Endometrium (tissue), 2 donors: ENCODE measurements around the gene OMA1.
A peak's percentile ranks its signal among the peaks of the same experiment; 100 is the strongest.
"Not testable (repeated sequence)": the region's sequence is repeated elsewhere in the genome, so short reads cannot be mapped to it uniquely, and the experiment has no call there.

Source experiments
- FAIRE-seq: peaks from 2 replicates; lab custom pipeline; 2012; peaks lifted over from hg19 to GRCh38; lab: Jason Lieb, UNC
- donor health status: control.
- donor health status: control.

The OMA1 gene

DNA sequence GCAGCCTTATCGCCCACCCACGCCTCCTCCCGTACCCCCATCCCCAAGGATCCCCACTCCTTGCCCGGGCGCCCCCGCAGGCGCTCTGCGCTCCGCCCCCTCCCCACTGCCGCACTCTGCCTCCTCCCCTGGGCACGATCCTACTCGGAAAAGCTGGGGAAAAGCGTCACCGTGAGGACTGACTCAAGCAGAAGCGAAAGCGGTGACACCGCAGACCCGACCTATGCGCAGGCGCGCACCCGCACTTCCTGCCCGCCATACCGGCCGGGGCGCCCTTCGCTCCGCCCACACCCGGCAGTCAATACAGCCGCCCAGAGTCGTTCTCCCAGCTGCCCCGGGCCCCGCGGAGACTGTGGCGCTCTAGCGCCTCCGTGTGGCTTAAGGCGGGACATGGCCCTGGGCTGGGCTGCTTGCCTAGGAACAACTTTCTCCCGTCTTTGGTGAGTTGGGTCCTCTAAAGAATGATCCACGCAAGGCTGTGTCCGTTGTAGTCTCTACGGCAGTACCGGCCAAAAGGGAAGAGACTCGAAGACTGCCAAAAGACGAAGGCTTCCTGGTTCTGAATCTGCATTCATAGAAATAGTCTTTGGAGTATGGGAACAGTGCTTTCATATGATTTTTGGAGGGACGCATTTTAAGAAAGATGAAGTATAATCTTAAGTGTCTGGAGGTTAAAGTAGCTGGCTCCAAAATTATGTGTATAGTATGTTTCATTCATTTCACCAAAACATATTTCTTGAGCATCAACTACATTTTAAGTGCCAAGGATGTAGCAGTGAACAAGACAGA lies at the start of gene OMA1:
Gene OMA1, minus strand, starts transcription at position 207 of the 789 bp plus-strand sequence. CDS start 7,432 bp downstream, outside the sequence.
- FAIRE-seq, result peak; percentile 88

DNA sequence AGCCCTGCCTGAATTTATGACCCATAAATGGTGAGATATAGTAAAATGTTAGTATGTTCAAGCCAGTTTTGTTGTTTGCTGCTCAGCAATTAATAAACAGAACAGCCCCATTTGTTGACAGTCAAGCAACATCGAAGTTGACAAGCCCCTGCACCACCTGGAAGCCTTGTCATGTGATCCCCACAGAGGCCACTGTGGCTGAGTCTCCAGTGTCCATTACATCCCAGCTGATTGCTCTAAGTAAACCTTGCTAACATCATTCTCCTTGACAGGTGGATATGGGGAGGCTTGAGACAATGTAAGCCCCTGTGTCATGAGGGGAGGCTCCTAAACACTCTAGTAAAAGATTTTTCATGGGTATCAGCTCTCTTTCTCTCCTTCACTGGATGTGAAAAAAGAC lies 48.0 kb upstream of the OMA1 start:
- FAIRE-seq, result no peak

DNA sequence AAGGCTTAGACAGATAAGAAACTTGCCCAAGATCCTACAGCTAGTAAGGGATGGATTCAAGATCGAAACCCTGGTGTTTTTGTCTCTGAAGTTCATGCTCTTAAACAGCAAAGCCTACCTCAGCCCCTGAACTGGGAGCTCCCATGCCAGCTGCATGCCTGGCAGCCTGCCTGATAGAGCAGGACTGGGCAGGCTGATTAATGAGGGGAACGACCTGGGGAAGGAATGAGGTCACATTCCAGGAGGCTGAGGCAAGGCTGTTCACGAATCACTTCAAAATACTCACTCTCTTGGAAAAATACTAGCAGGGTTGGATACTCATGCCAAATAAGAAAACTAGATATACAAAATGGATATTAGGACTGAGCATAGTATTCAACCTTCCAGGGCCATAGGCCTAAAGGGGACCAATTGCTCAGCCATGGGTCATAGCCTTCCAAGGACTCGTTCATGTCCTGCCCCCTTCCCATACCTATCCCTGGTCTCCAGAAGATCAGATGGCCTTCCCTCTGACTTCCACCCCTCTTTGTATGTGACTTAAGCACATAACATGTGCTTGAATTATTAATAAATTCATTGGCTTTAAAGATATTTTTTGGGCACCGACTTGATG lies 46.1 kb upstream of the OMA1 start:
- FAIRE-seq, result no peak

DNA sequence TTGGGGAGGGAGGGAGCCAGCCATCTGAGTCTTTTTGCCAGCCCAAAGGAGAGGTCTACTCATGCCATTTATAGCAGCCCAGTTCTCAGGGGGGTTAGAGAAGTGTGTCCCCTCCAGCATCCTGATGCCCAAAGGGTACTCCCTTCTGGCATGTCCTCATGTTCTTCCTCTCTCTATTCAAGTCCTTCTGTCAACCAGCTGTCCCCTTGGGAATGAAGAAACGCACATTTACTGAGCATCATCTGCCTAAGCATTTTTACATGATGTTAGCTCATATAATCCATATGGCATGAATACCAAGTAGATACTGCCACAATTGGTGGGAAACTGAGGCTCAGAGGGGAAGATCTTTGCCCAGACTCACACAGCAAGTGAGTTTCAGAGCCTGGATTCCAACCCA lies 45.3 kb upstream of the OMA1 start:
- no peak for FAIRE-seq

GRCh38 chr1:58590019-58590418 lies 43.5 kb upstream of the OMA1 start:
- no peak for FAIRE-seq

DNA sequence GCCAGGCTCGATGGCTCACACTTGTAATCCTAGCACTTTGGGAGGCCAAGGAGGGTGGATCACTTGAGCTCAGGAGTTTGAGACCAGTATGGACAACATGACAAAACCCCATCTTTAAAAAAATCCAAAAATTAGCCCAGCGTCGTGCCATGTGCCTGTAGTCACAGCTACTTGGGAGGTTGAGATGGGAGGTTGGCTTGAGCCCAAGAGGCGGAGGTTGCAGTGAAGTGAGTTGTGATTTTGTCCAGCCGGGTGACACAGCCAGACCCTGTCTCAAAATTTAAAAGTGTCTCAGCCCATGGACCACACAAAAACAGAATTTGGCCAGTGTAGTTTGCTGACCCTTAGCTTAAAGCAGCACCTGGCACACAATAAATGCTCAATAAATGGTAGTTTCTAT lies 41.9 kb upstream of the OMA1 start:
- no peak for FAIRE-seq

- FAIRE-seq, result no peak
Observed at GRCh38 chr1:58587667-58588066, 41.1 kb upstream of the OMA1 start.

DNA sequence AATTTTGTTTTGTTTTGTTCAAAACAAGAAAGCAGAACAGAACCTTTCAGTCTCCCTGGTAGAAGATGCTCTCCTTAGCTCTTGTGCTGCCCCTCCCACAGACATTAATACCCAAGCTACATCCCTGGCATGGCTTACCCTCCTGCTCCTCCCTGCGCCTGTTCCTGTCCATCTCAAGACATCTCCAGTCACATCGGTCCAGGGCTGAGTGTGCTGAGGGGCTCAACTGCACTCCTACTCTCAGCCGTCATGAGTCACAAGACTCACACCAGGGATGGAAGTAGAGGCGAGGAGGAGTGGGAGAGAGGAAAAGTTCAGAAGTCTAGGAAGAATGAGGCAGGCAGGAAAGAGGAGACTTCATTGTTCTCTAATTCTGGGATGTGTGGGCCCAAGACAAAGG lies 39.7 kb upstream of the OMA1 start:
- FAIRE-seq, result no peak

DNA sequence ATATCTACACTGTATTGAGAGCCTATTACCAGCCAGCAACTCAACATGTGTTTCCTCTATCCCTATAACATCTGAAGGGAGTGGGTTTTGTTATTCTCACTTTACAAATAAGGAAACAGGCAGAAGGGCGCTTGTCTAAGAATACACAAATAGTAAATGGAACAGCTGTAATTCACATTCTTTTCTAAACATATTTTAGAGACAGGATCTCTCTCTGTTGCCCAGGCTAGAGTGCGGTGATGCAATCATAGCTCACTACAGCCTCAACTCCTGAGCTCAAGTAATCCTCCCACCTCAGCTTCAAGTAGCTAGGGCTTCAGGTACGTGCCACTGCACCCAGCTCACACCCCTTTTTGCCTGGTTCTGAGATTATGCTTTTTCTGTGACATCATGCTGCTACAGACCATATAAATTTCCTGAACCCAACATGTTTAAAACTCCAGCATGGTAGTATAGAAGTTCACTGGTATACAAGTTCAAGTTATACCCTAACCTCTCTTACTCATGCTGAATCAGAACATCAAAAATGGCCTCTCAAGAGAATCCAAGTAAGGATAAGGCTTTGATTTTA lies 39.1 kb upstream of the OMA1 start:
- FAIRE-seq, result no peak

GRCh38 chr1:58585166-58585565 lies 38.6 kb upstream of the OMA1 start:
- FAIRE-seq, result no peak

GRCh38 chr1:58584082-58584895 lies 37.8 kb upstream of the OMA1 start:
- FAIRE-seq, result no peak

- FAIRE-seq, result no peak
Observed at GRCh38 chr1:58583496-58583895, 37.0 kb upstream of the OMA1 start.

GRCh38 chr1:58582143-58582542 lies 35.6 kb upstream of the OMA1 start:
- FAIRE-seq, result not testable (repeated sequence)

DNA sequence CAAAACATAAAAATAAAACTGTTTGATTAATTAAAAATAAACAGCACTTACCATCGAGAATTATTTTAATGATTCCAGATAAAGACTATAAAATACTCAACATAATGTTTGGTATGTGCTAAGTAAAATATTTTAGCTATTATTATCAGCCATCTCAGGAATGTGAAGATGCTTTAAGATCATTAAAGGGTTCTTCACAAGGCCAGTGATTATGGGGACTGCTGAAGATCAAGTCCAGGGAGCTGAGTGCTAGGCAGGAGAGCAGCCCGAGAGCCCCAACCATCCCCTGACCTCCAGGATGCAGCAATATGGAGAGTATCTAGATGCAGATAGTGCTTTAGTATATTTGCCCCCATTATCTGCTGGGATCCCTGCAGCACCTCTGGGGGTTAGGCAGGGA lies 35.1 kb upstream of the OMA1 start:
- no peak for FAIRE-seq

DNA sequence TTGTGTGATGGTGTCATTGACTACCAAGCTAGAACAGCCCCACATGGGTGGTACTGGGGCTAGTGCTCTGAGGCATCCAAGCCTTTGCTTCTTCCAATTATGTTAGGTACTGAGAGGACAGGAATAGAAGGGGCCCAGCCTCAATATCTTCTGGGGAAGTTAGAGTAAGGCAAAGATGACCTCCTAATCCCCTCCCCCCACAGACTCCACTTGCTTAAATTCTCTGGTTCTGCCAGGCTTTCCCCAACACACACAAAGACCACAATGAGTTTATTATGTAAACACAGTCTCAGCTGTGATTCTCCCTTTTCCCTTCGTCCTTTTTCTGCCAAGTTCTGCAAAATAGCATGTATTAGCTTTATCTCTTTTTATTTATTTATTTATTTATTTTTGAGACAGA lies 33.7 kb upstream of the OMA1 start:
- FAIRE-seq, result no peak

DNA sequence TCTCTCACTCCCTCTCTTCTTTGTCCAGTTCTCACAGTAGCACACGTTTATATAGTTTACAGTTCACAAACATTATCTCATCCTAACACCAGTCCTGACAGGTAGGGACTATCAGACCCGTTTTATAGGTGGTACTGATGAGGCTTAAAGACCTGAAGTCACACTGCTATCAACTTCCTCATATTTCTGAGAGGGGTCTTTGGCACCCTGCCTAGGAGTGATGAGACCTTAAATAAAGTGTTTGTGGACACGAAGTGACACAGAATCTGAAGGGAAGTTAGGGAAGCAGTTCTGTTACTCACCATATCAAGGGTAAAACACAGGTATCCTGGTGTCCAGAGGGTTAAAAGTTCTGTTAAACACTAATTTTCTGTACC lies 31.1 kb upstream of the OMA1 start:
- no peak for FAIRE-seq

- FAIRE-seq, result no peak
Observed at GRCh38 chr1:58576727-58577653, 30.5 kb upstream of the OMA1 start, which contains the start of gene TACSTD2. TACSTD2 (minus strand) TSS chr1:58577252; CDS start chr1:58577156, 96 bp downstream.

GRCh38 chr1:58576325-58576726 lies 29.8 kb upstream of the OMA1 start:
- FAIRE-seq, result no peak

DNA sequence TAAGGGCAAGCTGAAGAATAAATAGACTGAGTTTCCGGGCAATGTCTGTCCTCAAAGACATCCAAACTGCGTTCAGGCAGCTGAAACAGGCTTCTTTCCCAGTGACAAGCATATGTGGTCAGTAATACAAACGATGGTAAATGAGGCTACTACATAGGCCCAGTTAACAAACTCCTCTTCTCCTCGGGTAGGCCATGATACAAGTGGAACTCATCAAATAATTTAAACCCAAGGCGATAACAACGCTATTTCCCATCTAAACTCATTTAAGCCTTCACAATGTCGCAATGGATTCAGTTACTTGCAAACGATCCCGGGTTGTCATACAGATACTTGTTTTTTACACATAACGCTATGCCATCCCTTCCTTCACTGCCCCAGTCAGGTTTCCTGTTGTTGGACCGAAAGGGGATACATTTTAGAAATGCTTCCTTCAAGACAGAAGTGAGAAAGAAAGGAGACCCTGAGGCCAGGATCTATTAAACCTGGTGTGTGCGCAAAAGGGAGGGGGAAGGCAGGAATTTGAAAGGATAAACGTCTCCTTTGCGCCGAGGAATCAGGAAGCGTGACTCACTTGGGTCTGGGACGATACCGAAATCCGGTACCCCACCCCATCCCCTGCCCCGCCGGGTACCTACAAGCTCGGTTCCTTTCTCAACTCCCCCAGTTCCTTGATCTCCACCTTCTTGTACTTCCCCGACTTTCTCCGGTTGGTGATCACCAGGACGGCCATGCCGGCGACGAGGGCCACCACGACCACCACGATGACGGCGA lies 29.2 kb upstream of the OMA1 start:
- no peak for FAIRE-seq

DNA sequence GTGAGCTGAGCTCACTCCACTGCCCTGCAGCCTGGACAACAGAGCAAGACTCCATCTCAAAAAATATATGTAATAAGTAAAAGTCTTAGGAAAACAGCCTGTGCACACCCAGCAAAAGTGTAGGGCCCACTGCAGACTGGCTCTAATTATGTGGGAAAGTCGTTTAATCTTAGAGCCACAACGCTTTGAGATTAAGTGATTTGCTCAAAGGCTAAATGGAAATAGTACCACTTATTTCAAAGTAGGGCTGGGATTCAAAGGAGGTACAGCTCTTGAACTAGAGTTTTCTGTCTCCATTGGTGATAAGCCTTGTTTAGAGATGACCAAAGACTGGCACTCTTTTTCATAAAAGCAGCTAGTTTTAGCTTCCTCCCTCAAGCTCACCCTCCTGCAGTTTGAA lies 28.3 kb upstream of the OMA1 start:
- FAIRE-seq, result no peak
